NB4 (cell line): ENCODE results near the gene LAD1.

Experiments
- DNase-seq: peaks from one replicate; pipeline ENCODE4 v3.0.0; 2010; ENCODE audit warnings: low read depth
- H3K4me3 ChIP-seq: one replicate; pipeline ENCODE4 v1.5.1; 2011; ENCODE audit warnings: mild to moderate bottlenecking, low read depth, low read length, moderate library complexity
- MYC ChIP-seq: IDR thresholded peaks from 2 replicates; pipeline ENCODE4 v1.6.1; 2011; ENCODE audit warnings: low read depth, low read length
- POLR2A ChIP-seq: IDR thresholded peaks from 2 replicates; pipeline ENCODE4 v1.6.1; 2011; ENCODE audit warnings: mild to moderate bottlenecking; ENCODE audit not compliant: insufficient read length; ENCODE audit errors: extremely low read depth
- TF ChIP-seq, protein P1 (sequence below): IDR thresholded peaks from one replicate; pipeline ENCODE4 v1.5.1; 2012; ENCODE audit warnings: low read depth, low read length
- TF ChIP-seq, protein P2 (sequence below): IDR thresholded peaks from 2 replicates; pipeline ENCODE4 v1.6.1; 2011; ENCODE audit warnings: low read depth, low read length

Gene LAD1

DNA sequence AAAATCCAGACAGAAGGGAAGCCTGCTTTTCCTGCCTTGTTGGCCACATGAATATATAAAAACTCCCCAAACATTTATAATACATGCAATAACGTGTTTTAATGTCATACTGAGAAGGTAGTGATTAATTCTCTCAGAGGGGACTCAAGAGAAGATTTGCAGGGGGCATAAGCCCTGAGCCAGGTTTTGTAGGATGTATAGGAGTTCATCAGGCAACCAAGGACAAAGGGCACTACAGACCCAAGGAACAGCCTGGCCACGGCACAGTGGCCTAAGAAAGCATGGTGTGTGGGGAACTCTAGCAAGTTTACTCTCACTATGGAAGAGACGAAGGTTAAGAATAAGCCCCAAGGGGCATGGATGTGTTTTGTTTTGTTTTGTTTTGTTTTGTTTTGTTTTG is 37.8 kb upstream of the LAD1 start:
- H3K4me3 ChIP-seq = no peak overlapping the region
- DNase-seq = no peak
- TF ChIP-seq POLR2A (no peak), MYC (no peak)
- TF ChIP-seq, protein P1, sequence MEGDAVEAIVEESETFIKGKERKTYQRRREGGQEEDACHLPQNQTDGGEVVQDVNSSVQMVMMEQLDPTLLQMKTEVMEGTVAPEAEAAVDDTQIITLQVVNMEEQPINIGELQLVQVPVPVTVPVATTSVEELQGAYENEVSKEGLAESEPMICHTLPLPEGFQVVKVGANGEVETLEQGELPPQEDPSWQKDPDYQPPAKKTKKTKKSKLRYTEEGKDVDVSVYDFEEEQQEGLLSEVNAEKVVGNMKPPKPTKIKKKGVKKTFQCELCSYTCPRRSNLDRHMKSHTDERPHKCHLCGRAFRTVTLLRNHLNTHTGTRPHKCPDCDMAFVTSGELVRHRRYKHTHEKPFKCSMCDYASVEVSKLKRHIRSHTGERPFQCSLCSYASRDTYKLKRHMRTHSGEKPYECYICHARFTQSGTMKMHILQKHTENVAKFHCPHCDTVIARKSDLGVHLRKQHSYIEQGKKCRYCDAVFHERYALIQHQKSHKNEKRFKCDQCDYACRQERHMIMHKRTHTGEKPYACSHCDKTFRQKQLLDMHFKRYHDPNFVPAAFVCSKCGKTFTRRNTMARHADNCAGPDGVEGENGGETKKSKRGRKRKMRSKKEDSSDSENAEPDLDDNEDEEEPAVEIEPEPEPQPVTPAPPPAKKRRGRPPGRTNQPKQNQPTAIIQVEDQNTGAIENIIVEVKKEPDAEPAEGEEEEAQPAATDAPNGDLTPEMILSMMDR = no peak
- TF ChIP-seq, protein P2, sequence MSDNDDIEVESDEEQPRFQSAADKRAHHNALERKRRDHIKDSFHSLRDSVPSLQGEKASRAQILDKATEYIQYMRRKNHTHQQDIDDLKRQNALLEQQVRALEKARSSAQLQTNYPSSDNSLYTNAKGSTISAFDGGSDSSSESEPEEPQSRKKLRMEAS = no peak

- no peak for TF ChIP-seq POLR2A
- no peak for TF ChIP-seq MYC
- TF ChIP-seq, protein P1 = no peak
- TF ChIP-seq, protein P2 = no peak
- H3K4me3 ChIP-seq = no peak overlapping the region
- DNase-seq = no peak
These were observed 37.3 kb upstream of the LAD1 start for GRCh38 chr1:201436393-201436792.

DNA sequence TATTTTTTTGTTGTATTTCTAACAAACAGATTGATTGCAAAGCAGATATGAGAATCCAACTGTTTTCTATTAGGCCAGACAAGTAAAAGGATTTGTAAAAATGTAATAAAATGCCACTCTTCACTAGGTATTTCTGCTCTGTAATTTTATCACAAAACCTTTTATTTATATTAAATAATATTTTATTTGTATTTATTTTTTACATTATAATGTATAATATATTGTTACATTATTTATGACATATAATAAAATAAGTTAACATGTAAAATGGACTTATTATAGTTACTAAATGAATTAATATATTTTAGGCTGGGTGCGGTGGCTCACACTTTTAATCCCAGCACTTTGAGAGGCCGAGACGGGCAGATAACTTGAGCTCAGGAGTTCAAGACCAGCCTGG is 35.1 kb upstream of the LAD1 start:
- no peak for DNase-seq
- H3K4me3 ChIP-seq = no peak overlapping the region
- TF ChIP-seq POLR2A (no peak), MYC (no peak)
- TF ChIP-seq, protein P1 = no peak
- TF ChIP-seq, protein P2 = no peak

DNA sequence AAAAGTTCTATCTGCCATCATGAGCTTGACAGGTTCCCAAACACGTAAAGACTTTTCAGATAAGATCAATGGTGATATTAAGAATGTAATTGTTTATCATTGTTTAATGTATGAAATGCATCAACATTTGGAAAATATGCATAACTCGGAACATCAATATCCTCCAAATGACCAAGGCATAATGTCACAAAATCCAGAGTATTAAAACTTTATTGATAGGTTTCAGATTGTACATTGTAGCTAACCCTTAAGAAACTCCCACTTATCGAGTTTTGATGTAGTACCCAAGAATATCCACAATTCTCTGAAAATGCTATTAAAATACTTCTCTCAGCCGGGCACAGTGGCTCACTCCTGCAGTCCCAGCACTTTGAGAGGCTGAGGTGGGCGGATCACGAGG is 34.5 kb upstream of the LAD1 start:
- DNase-seq = no peak
- TF ChIP-seq POLR2A (no peak), MYC (no peak)
- TF ChIP-seq, protein P1 = no peak
- TF ChIP-seq, protein P2 = no peak
- H3K4me3 ChIP-seq = no peak overlapping the region

DNA sequence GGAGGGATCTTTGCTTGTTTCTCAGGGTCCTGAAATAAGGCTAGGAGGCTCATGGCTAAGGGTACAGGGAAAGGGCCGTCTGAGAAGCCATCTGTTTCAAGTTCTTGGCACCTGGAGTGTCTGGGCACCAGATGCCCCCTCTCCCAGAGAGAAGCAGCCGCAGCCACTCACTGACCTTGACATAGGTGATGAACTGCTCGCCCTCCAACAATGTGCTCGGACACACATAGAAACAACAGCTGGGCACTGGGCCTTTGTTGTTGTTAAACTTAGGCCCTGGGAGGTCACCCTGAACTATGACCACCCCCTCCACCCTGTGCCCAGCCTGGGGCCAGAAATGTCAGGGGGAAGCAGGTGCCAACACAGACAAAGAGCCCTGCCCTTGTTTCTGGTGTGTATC is 31.7 kb upstream of the LAD1 start:
- H3K4me3 ChIP-seq = no peak overlapping the region
- TF ChIP-seq, protein P2 = no peak
- TF ChIP-seq, protein P1 = no peak
- TF ChIP-seq POLR2A (no peak), MYC (no peak)
- DNase-seq = no peak
